Urinary bladder (tissue), 4 donors: ENCODE measurements around the gene RAB27A. TPM values are rescaled to one million over a fixed set of nuclear protein-coding genes. Genes with fewer than 3 reads are reported as not detected.

ENCODE experiments used
- DNase-seq: peaks from one replicate; pipeline ENCODE4 v3.0.0-alpha.2; 2015; ENCODE audit errors: extremely low spot score
- H3K27ac ChIP-seq: one replicate; pipeline ENCODE4 v1.5.1; 2013; ENCODE audit warnings: low read depth, mild to moderate bottlenecking, moderate library complexity
- H3K36me3 ChIP-seq: one replicate; pipeline ENCODE4 v1.6.1; 2013; ENCODE audit warnings: mild to moderate bottlenecking, moderate library complexity; ENCODE audit not compliant: insufficient read depth
- H3K4me1 ChIP-seq: one replicate; pipeline ENCODE4 v1.6.1; 2013; ENCODE audit warnings: mild to moderate bottlenecking, moderate library complexity; ENCODE audit not compliant: insufficient read depth
- H3K4me3 ChIP-seq: one replicate; pipeline ENCODE4 v1.5.1; 2013; ENCODE audit warnings: low read depth, low read length
- WGBS: extraction: QIAGEN DNeasy Blood & Tissue Kit; methylation state at CpG from one replicate; pipeline ENCODE4 v1.1.7; 2013; 5-methylcytosine and 5-hydroxymethylcytosine counted together
- polyA plus RNA-seq: library from polyadenylated mRNA; stranded (reverse); fragments of 200-250 nt; gene quantifications from one replicate; pipeline ENCODE4 v1.2.3, GENCODE V29; 2013
- total RNA-seq: library from RNA; depleted of rRNA; stranded (reverse); fragments of >200 nt; gene quantifications from one replicate; pipeline ENCODE4 v1.2.3, GENCODE V29; 2014
- donor health status: healthy with polysubstance abuse.
- donor health status: healthy.

RAB27A gene
- total and polyA plus RNA-seq, 2 donors = 17.2 to 30.8 TPM

GRCh38 chr15:55237219-55238130, 52.1 kb downstream of the RAB27A start:
- H3K27ac ChIP-seq = no peak overlapping the region
- DNase-seq = no peak
- no peaks in the 10 kb centered on the region for H3K36me3 ChIP-seq
- no peak overlapping the region for H3K4me3 ChIP-seq
- 88% methylated on average over 6 of the region's 6 CpGs for WGBS
- H3K4me1 ChIP-seq = no peaks in the 10 kb centered on the region

GRCh38 chr15:55235546-55236036, 54.0 kb downstream of the RAB27A start:
- no peak overlapping the region for H3K27ac ChIP-seq
- H3K36me3 ChIP-seq = no peaks in the 10 kb centered on the region
- DNase-seq = no peak
- no peaks in the 10 kb centered on the region for H3K4me1 ChIP-seq
- WGBS = 84% methylated on average over 4 of the region's 4 CpGs
- H3K4me3 ChIP-seq = no peak overlapping the region

GRCh38 chr15:55234800-55235104, 54.9 kb downstream of the RAB27A start:
- no peaks in the 10 kb centered on the region for H3K36me3 ChIP-seq
- no peak overlapping the region for H3K27ac ChIP-seq
- H3K4me3 ChIP-seq = no peak overlapping the region
- 98% methylated on average over 1 of the region's 1 CpG for WGBS
- no peaks in the 10 kb centered on the region for H3K4me1 ChIP-seq
- no peak for DNase-seq

GRCh38 chr15:55234104-55234799, 55.4 kb downstream of the RAB27A start:
- Histone ChIP-seq H3K27ac (no peak overlapping the region), H3K4me1 (no peaks in the 10 kb centered on the region), H3K36me3 (no peaks in the 10 kb centered on the region), H3K4me3 (no peak overlapping the region)
- DNase-seq = no peak
- 93% methylated on average over 2 of the region's 2 CpGs for WGBS

GRCh38 chr15:55231455-55231854, 58.2 kb downstream of the RAB27A start:
- DNase-seq = no peak
- Histone ChIP-seq H3K4me3 (no peak overlapping the region), H3K36me3 (no peaks in the 10 kb centered on the region), H3K4me1 (no peaks in the 10 kb centered on the region), H3K27ac (no peak overlapping the region)
- 96% methylated on average over 1 of the region's 1 CpG for WGBS

- H3K4me1 ChIP-seq = no peaks in the 10 kb centered on the region
- no peaks in the 10 kb centered on the region for H3K36me3 ChIP-seq
- WGBS = 48% methylated on average over 1 of the region's 1 CpG
- no peak overlapping the region for H3K27ac ChIP-seq
- H3K4me3 ChIP-seq = no peak overlapping the region
- DNase-seq = no peak
Measured at GRCh38 chr15:55230953-55231352, 58.7 kb downstream of the RAB27A start.

- no peak for DNase-seq
- no peak overlapping the region for H3K27ac ChIP-seq
- no peaks in the 10 kb centered on the region for H3K36me3 ChIP-seq
- no peaks in the 10 kb centered on the region for H3K4me1 ChIP-seq
- H3K4me3 ChIP-seq = no peak overlapping the region
- 83% methylated on average over 3 of the region's 3 CpGs for WGBS
Measured at GRCh38 chr15:55230051-55230670, 59.5 kb downstream of the RAB27A start.

- Histone ChIP-seq H3K4me3 (no peak overlapping the region), H3K4me1 (no peaks in the 10 kb centered on the region), H3K36me3 (peaks cover 1% of the 10 kb centered on the region), H3K27ac (no peak overlapping the region)
- no peak for DNase-seq
- 93% methylated on average over 2 of the region's 2 CpGs for WGBS
Measured at GRCh38 chr15:55226127-55226526, 63.5 kb downstream of the RAB27A start.

- H3K36me3 ChIP-seq = peaks cover 1% of the 10 kb centered on the region
- H3K4me3 ChIP-seq = no peak overlapping the region
- no peak for DNase-seq
- no peaks in the 10 kb centered on the region for H3K4me1 ChIP-seq
- H3K27ac ChIP-seq = no peak overlapping the region
Measured at GRCh38 chr15:55224892-55225291, 64.7 kb downstream of the RAB27A start.

GRCh38 chr15:55222588-55222987, 67.0 kb downstream of the RAB27A start:
- Histone ChIP-seq H3K27ac (no peak overlapping the region), H3K4me1 (no peaks in the 10 kb centered on the region), H3K4me3 (no peak overlapping the region), H3K36me3 (peaks cover 1% of the 10 kb centered on the region)
- no peak for DNase-seq

GRCh38 chr15:55221090-55222011, 68.3 kb downstream of the RAB27A start:
- Histone ChIP-seq H3K4me1 (no peaks in the 10 kb centered on the region), H3K4me3 (no peak overlapping the region), H3K27ac (no peak overlapping the region), H3K36me3 (peaks cover 1% of the 10 kb centered on the region)
- WGBS = 60% methylated on average over 6 of the region's 6 CpGs
- DNase-seq = no peak

- Histone ChIP-seq H3K36me3 (peaks cover 1% of the 10 kb centered on the region), H3K4me1 (no peaks in the 10 kb centered on the region), H3K4me3 (no peak overlapping the region), H3K27ac (no peak overlapping the region)
- DNase-seq = no peak
Measured at GRCh38 chr15:55220606-55221005, 69.0 kb downstream of the RAB27A start.

- no peaks in the 10 kb centered on the region for H3K4me1 ChIP-seq
- H3K27ac ChIP-seq = no peak overlapping the region
- WGBS = 76% methylated on average over 2 of the region's 2 CpGs
- H3K4me3 ChIP-seq = no peak overlapping the region
- H3K36me3 ChIP-seq = peaks cover under 1% of the 10 kb centered on the region
- DNase-seq = no peak
Measured at GRCh38 chr15:55218056-55218455, 71.6 kb downstream of the RAB27A start.
